ENCODE results near the gene COPZ2.

- TF ChIP-seq CTCF (conservative IDR thresholded peaks at IDR 0.05; ENCODE audit: low read depth, low read length) (no peak), EZH2phosphoT487 (IDR thresholded peaks at IDR 0.05; ENCODE audit: borderline replicate concordance, low read length) (no peak), EZH2 (IDR thresholded peaks at IDR 0.05; ENCODE audit: low read length, unreplicated experiment) (no peak)
Observed at GRCh38 chr17:48051706-48052486, 14.3 kb upstream of the COPZ2 start.
